Left ventricle myocardium inferior (tissue), 1 donor: ENCODE measurements around the gene DICER1. TPM values are rescaled to one million over a fixed set of nuclear protein-coding genes. Genes with fewer than 3 reads are reported as not detected.
A peak's percentile ranks its signal among the peaks of the same experiment; 100 is the strongest.

ENCODE experiments used
- DNase-seq: peaks from one replicate; pipeline ENCODE4 v3.0.0-alpha.2; 2020
- H3K27ac ChIP-seq: fragments of 200-600 bp; replicated peaks from 2 replicates; pipeline ENCODE4 v1.8.0; 2021
- H3K27me3 ChIP-seq: fragments of 200-600 bp; 2 replicates; pipeline ENCODE4 v1.8.0; 2021; ENCODE audit warnings: low read depth
- H3K36me3 ChIP-seq: fragments of 200-600 bp; 2 replicates; pipeline ENCODE4 v1.8.0; 2021
- H3K4me1 ChIP-seq: fragments of 200-600 bp; 2 replicates; pipeline ENCODE4 v1.8.0; 2021
- H3K4me3 ChIP-seq: fragments of 200-600 bp; 2 replicates; pipeline ENCODE4 v1.8.0; 2021; ENCODE audit warnings: mild to moderate bottlenecking, moderate library complexity
- H3K9me3 ChIP-seq: fragments of 200-600 bp; replicated peaks from 2 replicates; pipeline ENCODE4 v1.8.0; 2021
- intact Hi-C: fragments of 100-400 bp; cut with micrococcal nuclease; formaldehyde crosslinking; loops from one replicate; pipeline ENCODE4 v1.11.0; 2022
- total RNA-seq: library from RNA; stranded (reverse); fragmentation: NEBNext Ultra II Directional; extraction: Animal tissue kit (Norgen Biotek cat#: 25700); gene quantifications from one replicate; pipeline ENCODE4 v1.2.1, GENCODE V29; 2021
- TF ChIP-seq, protein P1 (sequence below): fragments of 200-600 bp; IDR thresholded peaks from 2 replicates; pipeline ENCODE4 v1.8.0; 2021; ENCODE audit warnings: antibody characterized with exemption, mild to moderate bottlenecking, borderline replicate concordance
- donor health status: DM: no; HTN: yes; CAD: no; lungs with severe emphysema.

DICER1 gene
- total RNA-seq, 1 donor from 2014 or later = 22.1 TPM

DNA sequence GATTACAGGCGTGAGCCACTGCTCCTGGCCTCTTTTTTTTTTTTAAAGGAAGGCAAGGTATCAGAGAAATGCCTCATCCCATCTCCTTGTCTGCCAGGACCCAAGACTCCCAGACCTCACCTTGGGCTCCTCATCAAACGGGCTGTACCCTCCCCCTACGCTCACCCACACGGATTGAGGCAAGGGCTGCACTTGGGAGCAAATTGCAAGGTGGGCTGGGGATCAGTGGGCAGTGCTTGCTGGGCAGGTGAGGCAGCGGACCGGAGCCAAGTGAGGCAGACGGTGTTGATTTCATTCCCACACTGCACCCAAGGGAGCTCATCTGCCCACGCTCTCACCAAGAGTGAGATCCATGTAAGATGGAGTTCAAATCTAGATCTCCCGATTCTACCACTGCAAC is 41.0 kb upstream of the DICER1 start:
- intact Hi-C loops = no loop called here
- peaks cover 40% of the 10 kb centered on the region for H3K27me3 ChIP-seq
- TF ChIP-seq, protein P1, sequence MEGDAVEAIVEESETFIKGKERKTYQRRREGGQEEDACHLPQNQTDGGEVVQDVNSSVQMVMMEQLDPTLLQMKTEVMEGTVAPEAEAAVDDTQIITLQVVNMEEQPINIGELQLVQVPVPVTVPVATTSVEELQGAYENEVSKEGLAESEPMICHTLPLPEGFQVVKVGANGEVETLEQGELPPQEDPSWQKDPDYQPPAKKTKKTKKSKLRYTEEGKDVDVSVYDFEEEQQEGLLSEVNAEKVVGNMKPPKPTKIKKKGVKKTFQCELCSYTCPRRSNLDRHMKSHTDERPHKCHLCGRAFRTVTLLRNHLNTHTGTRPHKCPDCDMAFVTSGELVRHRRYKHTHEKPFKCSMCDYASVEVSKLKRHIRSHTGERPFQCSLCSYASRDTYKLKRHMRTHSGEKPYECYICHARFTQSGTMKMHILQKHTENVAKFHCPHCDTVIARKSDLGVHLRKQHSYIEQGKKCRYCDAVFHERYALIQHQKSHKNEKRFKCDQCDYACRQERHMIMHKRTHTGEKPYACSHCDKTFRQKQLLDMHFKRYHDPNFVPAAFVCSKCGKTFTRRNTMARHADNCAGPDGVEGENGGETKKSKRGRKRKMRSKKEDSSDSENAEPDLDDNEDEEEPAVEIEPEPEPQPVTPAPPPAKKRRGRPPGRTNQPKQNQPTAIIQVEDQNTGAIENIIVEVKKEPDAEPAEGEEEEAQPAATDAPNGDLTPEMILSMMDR = no peak
- H3K4me3 ChIP-seq = no peak overlapping the region
- peaks cover 16% of the 10 kb centered on the region for H3K36me3 ChIP-seq
- peaks cover 4% of the 10 kb centered on the region for H3K9me3 ChIP-seq
- no peak for DNase-seq
- peaks cover 10% of the 10 kb centered on the region for H3K4me1 ChIP-seq
- no peak overlapping the region for H3K27ac ChIP-seq

DNA sequence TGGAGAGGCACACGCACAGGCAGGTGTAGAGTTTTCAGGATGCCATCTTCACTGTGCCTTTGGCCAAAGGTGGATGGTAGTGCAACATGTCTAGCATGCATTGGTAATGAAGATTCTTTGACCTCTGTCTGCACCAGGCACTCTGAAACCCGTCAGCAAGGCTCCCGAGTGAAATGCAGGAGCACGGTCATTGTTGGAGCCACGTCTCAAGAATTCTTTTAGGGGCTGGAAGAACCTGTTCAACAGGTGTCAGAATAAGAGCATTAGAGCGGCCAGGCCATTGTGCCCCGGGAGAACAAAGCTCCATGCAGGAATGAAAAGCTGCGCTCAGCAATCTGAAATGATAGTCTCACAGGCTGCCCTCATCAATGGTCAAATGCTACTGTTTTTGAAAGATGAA is 40.2 kb upstream of the DICER1 start:
- Histone ChIP-seq H3K4me3 (no peak overlapping the region), H3K9me3 (peaks cover 4% of the 10 kb centered on the region), H3K27ac (no peak overlapping the region), H3K27me3 (peaks cover 32% of the 10 kb centered on the region), H3K4me1 (peaks cover 10% of the 10 kb centered on the region), H3K36me3 (peaks cover 9% of the 10 kb centered on the region)
- intact Hi-C loops = no loop called here
- no peak for DNase-seq
- TF ChIP-seq, protein P1 = no peak

DNA sequence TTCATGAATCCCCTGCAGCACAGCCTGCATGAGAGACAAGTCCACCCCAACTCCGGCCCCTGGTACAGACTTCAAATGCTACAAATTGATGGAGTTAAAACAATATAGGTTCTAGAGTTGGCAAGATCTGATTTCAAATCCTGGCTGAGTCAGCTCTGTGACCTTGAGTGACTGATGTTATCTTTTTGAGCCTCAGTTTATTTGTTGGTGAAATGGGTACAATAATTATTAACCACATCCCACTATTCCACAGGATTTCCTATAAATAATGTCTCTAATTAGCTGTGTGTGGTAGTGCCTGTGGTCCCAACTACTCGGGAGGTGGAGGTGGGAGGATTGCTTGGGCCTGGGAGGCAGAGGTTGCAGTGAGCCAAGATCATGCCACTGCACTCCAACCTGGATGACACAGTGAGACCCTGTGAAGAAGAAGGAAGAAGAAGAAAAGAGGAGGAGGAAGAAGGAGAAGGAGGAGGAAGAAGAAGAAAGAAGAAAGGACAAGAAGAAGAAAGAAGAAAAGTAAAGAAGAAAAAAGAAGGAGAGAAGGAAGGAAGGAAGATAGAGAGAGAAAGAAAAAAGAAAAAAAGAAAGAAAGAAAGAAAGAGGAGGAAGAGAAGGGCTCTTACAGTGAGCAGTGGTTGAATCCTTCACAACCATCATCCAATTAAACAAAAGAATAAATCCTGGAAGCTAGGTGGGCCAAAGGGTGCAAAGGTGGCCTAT is 39.7 kb upstream of the DICER1 start:
- no peak overlapping the region for H3K4me3 ChIP-seq
- peaks cover 3% of the 10 kb centered on the region for H3K36me3 ChIP-seq
- H3K27ac ChIP-seq = no peak overlapping the region
- no peak for DNase-seq
- intact Hi-C loops = no loop called here
- TF ChIP-seq, protein P1 = no peak
- H3K4me1 ChIP-seq = peaks cover 10% of the 10 kb centered on the region
- peaks cover 30% of the 10 kb centered on the region for H3K27me3 ChIP-seq
- H3K9me3 ChIP-seq = peaks cover 4% of the 10 kb centered on the region

DNA sequence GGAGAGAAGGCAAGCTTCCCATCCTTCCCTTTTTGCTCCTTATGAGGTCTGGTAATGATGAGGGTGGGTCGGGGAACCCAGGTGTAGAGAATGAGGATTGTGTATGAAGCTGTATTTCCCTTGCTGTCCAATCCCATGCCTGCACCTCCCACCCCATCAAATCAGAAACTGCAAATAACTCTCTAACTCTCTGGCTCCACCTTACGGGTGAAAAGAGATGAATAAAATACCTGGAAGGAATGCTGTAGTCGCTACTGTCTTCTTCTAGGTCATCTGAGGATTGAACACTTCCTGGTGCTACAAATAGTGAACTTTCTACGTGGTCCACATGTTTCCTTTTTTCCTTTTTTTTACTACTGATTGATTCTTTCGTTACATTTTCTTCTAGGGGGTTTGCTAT is 38.9 kb upstream of the DICER1 start:
- H3K27ac ChIP-seq = no peak overlapping the region
- H3K4me1 ChIP-seq = peaks cover 11% of the 10 kb centered on the region
- TF ChIP-seq, protein P1 = peak; percentile 54
- no peaks in the 10 kb centered on the region for H3K36me3 ChIP-seq
- no peak overlapping the region for H3K4me3 ChIP-seq
- no peaks in the 10 kb centered on the region for H3K9me3 ChIP-seq
- intact Hi-C loops = no loop called here
- H3K27me3 ChIP-seq = peaks cover 30% of the 10 kb centered on the region
- DNase-seq = no peak

DNA sequence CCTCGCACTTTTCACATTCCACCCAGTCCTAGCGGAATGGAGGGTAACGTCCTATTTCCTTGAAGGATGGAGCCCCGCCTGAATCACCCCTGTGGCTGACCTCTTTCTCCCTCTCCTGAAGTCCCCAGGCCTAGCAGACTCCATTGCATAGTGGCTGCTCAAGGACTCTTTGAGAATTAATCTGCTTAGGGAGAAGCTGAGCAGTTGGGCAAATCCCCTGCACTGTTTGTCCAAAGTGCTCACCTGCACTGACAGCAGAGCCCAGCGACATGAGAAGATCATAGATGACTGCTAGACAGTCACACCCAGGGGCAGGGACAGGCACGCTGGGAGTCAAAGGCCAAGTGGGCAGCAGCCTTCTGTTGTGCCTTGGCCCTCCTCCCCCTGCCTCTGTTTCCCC is 37.7 kb upstream of the DICER1 start:
- Histone ChIP-seq H3K36me3 (no peaks in the 10 kb centered on the region), H3K9me3 (no peaks in the 10 kb centered on the region), H3K4me1 (peaks cover 16% of the 10 kb centered on the region), H3K4me3 (no peak overlapping the region), H3K27ac (no peak overlapping the region), H3K27me3 (peaks cover 30% of the 10 kb centered on the region)
- no peak for DNase-seq
- intact Hi-C loops = no loop called here
- TF ChIP-seq, protein P1 = no peak
